Fibroblast of upper back skin (primary cell): Measurements from ENCODE around the gene PWP2.
"Not testable (repeated sequence)": the region's sequence is repeated elsewhere in the genome, so short reads cannot be mapped to it uniquely, and the experiment has no call there.

Experiments
- DNase-seq: peaks from one replicate; pipeline ENCODE4 v3.0.0-alpha.2; 2013

Gene PWP2

GRCh38 chr21:44167527-44167926 lies 60.3 kb downstream of the PWP2 start:
- not testable (repeated sequence) for DNase-seq

- DNase-seq = not testable (repeated sequence)
Observed at GRCh38 chr21:44170326-44170725, 63.1 kb downstream of the PWP2 start.

GRCh38 chr21:44170863-44171262 lies 63.7 kb downstream of the PWP2 start:
- DNase-seq = not testable (repeated sequence)

- not testable (repeated sequence) for DNase-seq
Observed at GRCh38 chr21:44171962-44172572, 64.9 kb downstream of the PWP2 start.

GRCh38 chr21:44172741-44173140 lies 65.5 kb downstream of the PWP2 start:
- not testable (repeated sequence) for DNase-seq

GRCh38 chr21:44175189-44175588 lies 68.0 kb downstream of the PWP2 start:
- not testable (repeated sequence) for DNase-seq

- not testable (repeated sequence) for DNase-seq
Observed at GRCh38 chr21:44176127-44176526, 68.9 kb downstream of the PWP2 start.
